GM10248 (cell line): ENCODE data around the gene OR6J1.
"Not testable (repeated sequence)": the region's sequence is repeated elsewhere in the genome, so short reads cannot be mapped to it uniquely, and the experiment has no call there.

Experiments
- CTCF ChIA-PET: fragments of 300-600 bp; sonication (Branson Sonifier 250); formaldehyde crosslinking; extraction: SDS; loops from one replicate; lab custom pipeline; 2021; ENCODE audit warnings: antibody characterized with exemption; lab: Yijun Ruan, JAX
- POLR2A ChIA-PET: fragments of 350-650 bp; sonication (Branson Sonifier 250); formaldehyde crosslinking; extraction: SDS; loops from one replicate; lab custom pipeline; 2020; ENCODE audit warnings: antibody characterized with exemption; lab: Yijun Ruan, JAX
- DNase-seq: peaks from one replicate; pipeline ENCODE4 v3.0.0; 2012; ENCODE audit errors: extremely low spot score
- CTCF ChIP-seq: IDR thresholded peaks from 2 replicates; pipeline ENCODE4 v1.5.1; 2012; ENCODE audit warnings: mild to moderate bottlenecking, low read depth; ENCODE audit errors: extremely low read depth, missing control alignments, control extremely low read depth

The OR6J1 gene

DNA sequence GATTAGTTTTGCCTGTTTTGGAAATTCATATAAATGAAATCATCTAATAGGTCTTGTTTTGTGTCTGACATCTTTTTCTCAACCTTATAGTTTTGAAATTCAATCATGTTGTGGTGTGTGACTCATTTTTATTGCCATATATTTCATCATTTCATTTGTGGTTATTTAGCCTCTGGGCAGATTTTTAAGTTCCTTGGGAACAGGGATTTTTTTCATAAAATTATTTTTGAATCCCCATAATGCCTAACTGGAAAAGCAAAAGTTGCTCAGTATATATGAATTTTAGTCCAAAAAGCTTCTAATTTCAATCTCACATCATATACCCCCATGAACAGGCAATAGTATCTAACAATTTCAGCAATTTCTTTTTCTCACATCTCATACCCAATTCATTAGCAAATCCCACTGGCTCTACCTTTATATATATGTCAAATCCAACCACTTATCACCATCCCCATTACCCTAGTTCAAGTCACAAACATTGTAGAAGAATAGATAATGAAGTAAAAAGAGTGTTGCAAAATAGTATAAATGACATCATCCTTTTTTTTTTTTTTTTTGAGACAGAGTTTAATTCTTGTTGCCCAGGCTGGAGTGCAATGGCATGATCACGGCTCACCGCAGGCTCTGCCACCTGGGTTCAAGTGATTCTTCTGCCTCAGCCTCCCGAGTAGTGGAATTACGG lies 2.6 kb upstream of the OR6J1 start:
- DNase-seq, result no peak
- TF ChIP-seq CTCF, result no peak
- CTCF ChIA-PET, result interaction anchor here (1.0 to 7.9 kb wide), 5 partner anchors 13 to 206 kb away, joined by 3 to 108 read pairs (median 6); no protein-coding TSS in a partner anchor

GRCh38 chr14:22641846-22642245 lies 2.3 kb downstream of the OR6J1 start:
- POLR2A ChIA-PET, result no interaction called here
- no peak for TF ChIP-seq CTCF
- CTCF ChIA-PET, result interaction anchor here (1.0 to 4.5 kb wide), 5 partner anchors 9 to 211 kb away, joined by 3 to 35 read pairs (median 8); no protein-coding TSS in a partner anchor
- DNase-seq, result no peak

More for the DNA sequence above, 2.6 kb upstream of the OR6J1 start:
- POLR2A ChIA-PET, result no interaction called here

DNA sequence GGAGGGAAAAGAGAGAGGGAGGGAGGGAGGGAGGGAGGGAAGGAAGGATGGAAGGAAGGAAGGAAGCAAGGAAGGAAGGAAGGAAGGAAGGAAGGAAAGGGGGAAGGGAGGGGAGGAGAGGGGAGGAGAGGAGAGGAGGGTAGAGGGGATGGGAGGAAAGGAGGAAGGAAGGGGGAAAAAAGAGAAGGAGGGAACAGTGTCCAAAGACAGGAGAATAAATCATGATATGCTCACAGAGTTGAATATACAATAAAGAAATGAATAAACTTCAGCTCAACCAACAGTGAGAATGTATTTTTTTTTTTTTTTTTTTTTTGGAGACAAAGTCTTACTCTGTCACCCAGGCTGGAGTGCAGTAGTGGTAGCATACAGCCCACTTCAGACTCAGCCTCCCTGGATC lies 4.0 kb downstream of the OR6J1 start:
- ChIA-PET POLR2A (no interaction called here), CTCF (interaction anchor here (0.8 to 1.3 kb wide), 2 partner anchors 12 to 49 kb away, joined by 3 read pairs; no protein-coding TSS in a partner anchor)
- DNase-seq, result no peak
- TF ChIP-seq CTCF, result no peak

- POLR2A ChIA-PET, CTCF ChIA-PET, DNase-seq: not testable (repeated sequence)
Measured at GRCh38 chr14:22635980-22636379, 8.2 kb downstream of the OR6J1 start.

- no peak for DNase-seq
- TF ChIP-seq CTCF, result no peak
- ChIA-PET POLR2A (no interaction called here), CTCF (interaction anchor here (0.8 kb wide), 1 partner anchor 14 kb away, joined by 3 read pairs; no protein-coding TSS in a partner anchor)
Measured at GRCh38 chr14:22634233-22634900, 9.8 kb downstream of the OR6J1 start.

DNA sequence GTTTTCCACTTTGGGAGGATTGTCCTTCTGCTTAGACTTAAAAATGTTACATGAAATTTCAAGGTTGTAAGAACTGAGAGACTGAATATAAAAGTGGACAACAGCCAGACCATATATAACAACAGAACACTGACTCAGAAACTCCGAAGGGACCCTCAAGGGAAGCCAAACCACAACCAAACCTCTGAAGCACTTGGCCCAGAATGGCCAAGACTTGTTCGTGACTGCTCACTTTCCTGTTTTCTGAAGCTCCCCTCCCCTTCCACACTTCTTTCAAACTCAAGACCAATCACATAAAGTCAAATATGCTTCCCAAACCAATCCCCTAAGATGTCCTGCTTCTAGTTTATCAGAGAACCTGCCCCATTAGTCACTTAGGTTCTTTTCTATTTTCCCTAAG lies 13.7 kb downstream of the OR6J1 start:
- CTCF ChIA-PET, result interaction anchor here (1.2 kb wide), 1 partner anchor 23 kb away, joined by 6 read pairs; no protein-coding TSS in a partner anchor
- no peak for DNase-seq
- TF ChIP-seq CTCF, result no peak
- POLR2A ChIA-PET, result no interaction called here

GRCh38 chr14:22630066-22630465 lies 14.1 kb downstream of the OR6J1 start:
- CTCF ChIA-PET, result interaction anchor here (1.2 kb wide), 1 partner anchor 23 kb away, joined by 6 read pairs; no protein-coding TSS in a partner anchor
- POLR2A ChIA-PET, result no interaction called here
- no peak for TF ChIP-seq CTCF
- no peak for DNase-seq
